Nephron progenitor cell (in vitro differentiated cells): Measurements from ENCODE around the gene FOXJ1.
A peak's percentile ranks its signal among the peaks of the same experiment; 100 is the strongest.

Experiments
- DNase-seq: peaks from one replicate; pipeline ENCODE4 v3.0.0; 2021
- H3K27ac Mint-ChIP-seq: 2 replicates; pipeline ENCODE4 v1.8.0; 2021; ENCODE audit warnings: mild to moderate bottlenecking, moderate library complexity, mixed read lengths
- H3K27me3 Mint-ChIP-seq: 2 replicates; pipeline ENCODE4 v1.8.0; 2021; ENCODE audit warnings: mild to moderate bottlenecking, low read depth, mixed read lengths; ENCODE audit not compliant: poor library complexity
- H3K36me3 Mint-ChIP-seq: 2 replicates; pipeline ENCODE4 v1.8.0; 2021; ENCODE audit warnings: low read depth, mixed read lengths
- H3K4me1 Mint-ChIP-seq: 2 replicates; pipeline ENCODE4 v1.8.0; 2021; ENCODE audit warnings: mixed read lengths
- H3K4me3 Mint-ChIP-seq: 2 replicates; pipeline ENCODE4 v1.8.0; 2021; ENCODE audit warnings: mild to moderate bottlenecking, moderate library complexity, mixed read lengths
- H3K9me3 Mint-ChIP-seq: 2 replicates; pipeline ENCODE4 v1.8.0; 2021; ENCODE audit warnings: mild to moderate bottlenecking, moderate library complexity, mixed read lengths
- CTCF ChIP-seq: fragments of 200-600 bp; sonication (generic); IDR thresholded peaks from 2 replicates; pipeline ENCODE4 v1.5.0; 2021; ENCODE audit warnings: antibody characterized with exemption

The FOXJ1 gene

DNA sequence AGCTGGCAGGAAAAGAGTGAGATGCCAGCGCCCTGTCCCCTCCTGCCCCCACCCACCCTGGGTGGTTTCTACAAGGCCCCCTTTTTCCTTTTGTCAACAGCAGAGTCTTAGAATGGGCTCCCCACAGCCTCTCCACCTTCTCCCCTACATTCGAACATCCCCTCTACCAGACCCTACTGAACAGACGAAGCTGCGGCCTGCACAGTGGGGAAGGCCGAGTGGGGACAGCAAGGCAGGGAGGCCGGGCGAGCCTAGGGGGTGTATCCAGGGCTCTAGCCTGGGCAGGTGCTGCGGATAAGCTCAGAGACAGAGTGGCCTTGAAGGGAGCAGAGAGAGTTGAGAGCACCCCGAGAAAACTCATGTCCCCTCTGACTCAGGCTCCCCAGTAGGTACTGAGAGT lies 54.7 kb downstream of the FOXJ1 start:
- H3K4me1 Mint-ChIP-seq: peaks cover 20% of the 10 kb centered on the region
- H3K27me3 Mint-ChIP-seq: peaks cover 3% of the 10 kb centered on the region
- no peak for DNase-seq
- peaks cover 22% of the 10 kb centered on the region for H3K36me3 Mint-ChIP-seq
- peak overlapping the region; percentile 57 for H3K27ac Mint-ChIP-seq
- no peaks in the 10 kb centered on the region for H3K9me3 Mint-ChIP-seq
- TF ChIP-seq CTCF: no peak
- H3K4me3 Mint-ChIP-seq: no peak overlapping the region
